ENCODE measurements around the gene NAA25. TPM values are rescaled to one million over a fixed set of nuclear protein-coding genes. Genes with fewer than 3 reads are reported as not detected.

The NAA25 gene
- total RNA-seq, 4 donors from 2014 or later, result 5.3 to 57.4 (median 33.9) TPM

GRCh38 chr12:112149596-112149995 is 41.0 kb upstream of the NAA25 start:
- Histone ChIP-seq H3K27me3 (no peaks in the 10 kb centered on the region), H3K27ac (no peak overlapping the region), H3K4me1 (no peaks in the 10 kb centered on the region), H3K9me3 (no peaks in the 10 kb centered on the region), H3K36me3 (no peaks in the 10 kb centered on the region), H3K4me3 (no peak overlapping the region)
- intact Hi-C loops (cut with DNase I; ENCODE audit: low total_unique reads), result no loop called here
- TF ChIP-seq POLR2A (IDR thresholded peaks at IDR 0.05) (no peak), CTCF (IDR thresholded peaks at IDR 0.05) (no peak)
- DNase-seq, result no peak

GRCh38 chr12:112148031-112148513 is 39.5 kb upstream of the NAA25 start:
- Histone ChIP-seq H3K4me3 (no peak overlapping the region), H3K9me3 (no peaks in the 10 kb centered on the region), H3K27ac (no peak overlapping the region), H3K27me3 (no peaks in the 10 kb centered on the region), H3K36me3 (no peaks in the 10 kb centered on the region), H3K4me1 (no peaks in the 10 kb centered on the region)
- intact Hi-C loops (cut with DNase I; ENCODE audit: low total_unique reads), result no loop called here
- no peak for TF ChIP-seq CTCF (IDR thresholded peaks at IDR 0.05)
- TF ChIP-seq POLR2A (IDR thresholded peaks at IDR 0.05), result no peak
- DNase-seq, result no peak

- Histone ChIP-seq H3K9me3 (no peaks in the 10 kb centered on the region), H3K4me3 (no peak overlapping the region), H3K36me3 (no peaks in the 10 kb centered on the region), H3K4me1 (no peaks in the 10 kb centered on the region), H3K27ac (no peak overlapping the region), H3K27me3 (no peaks in the 10 kb centered on the region)
- intact Hi-C loops (cut with DNase I; ENCODE audit: low total_unique reads), result no loop called here
- TF ChIP-seq POLR2A (IDR thresholded peaks at IDR 0.05) (no peak), CTCF (IDR thresholded peaks at IDR 0.05) (no peak)
- DNase-seq, result no peak
These were observed 37.5 kb upstream of the NAA25 start for GRCh38 chr12:112146123-112146522.

GRCh38 chr12:112140728-112141127 is 32.1 kb upstream of the NAA25 start:
- intact Hi-C loops (cut with DNase I; ENCODE audit: low total_unique reads), result no loop called here
- Histone ChIP-seq H3K4me1 (no peaks in the 10 kb centered on the region), H3K9me3 (no peaks in the 10 kb centered on the region), H3K4me3 (no peak overlapping the region), H3K27me3 (no peaks in the 10 kb centered on the region), H3K36me3 (no peaks in the 10 kb centered on the region), H3K27ac (no peak overlapping the region)
- TF ChIP-seq POLR2A (IDR thresholded peaks at IDR 0.05) (no peak), CTCF (IDR thresholded peaks at IDR 0.05) (no peak)
- no peak for DNase-seq

GRCh38 chr12:112134731-112135130 is 26.1 kb upstream of the NAA25 start:
- Histone ChIP-seq H3K27ac (no peak overlapping the region), H3K36me3 (no peaks in the 10 kb centered on the region), H3K4me3 (no peak overlapping the region), H3K4me1 (peaks cover 4 to 8% of the 10 kb centered on the region in 2 donors), H3K9me3 (no peaks in the 10 kb centered on the region), H3K27me3 (no peaks in the 10 kb centered on the region)
- intact Hi-C loops (cut with DNase I; ENCODE audit: low total_unique reads), result no loop called here
- DNase-seq, result no peak
- TF ChIP-seq CTCF (IDR thresholded peaks at IDR 0.05), result no peak
- no peak for TF ChIP-seq POLR2A (IDR thresholded peaks at IDR 0.05)
